K562 treated with DMSO at 1 percent for 48 hours (cell line): ENCODE measurements around the gene APCS. TPM values are rescaled to one million over a fixed set of nuclear protein-coding genes. Genes with fewer than 3 reads are reported as not detected.

Experiments used
- total RNA-seq: library from RNA; unstranded; fragments of 300-600 nt; gene quantifications from 2 replicates; pipeline ENCODE4 v1.2.3, GENCODE V29; 2022; ENCODE audit warnings: low replicate concordance; ENCODE audit errors: extremely low read depth

APCS gene
- total RNA-seq: not detected in 2 replicates

GRCh38 chr1:159587461-159587951 lies at the start of gene APCS:
APCS (plus strand) TSS chr1:159587826; CDS start chr1:159587922, 96 bp downstream.

Other genes starting within 250 kb of the APCS start
- not detected in 2 replicates for gene OR10J4, start 155.6 kb upstream of the APCS start, total RNA-seq
- gene OR10J1, start 148.1 kb upstream of the APCS start, total RNA-seq: not detected in 2 replicates
- gene OR10J5, start 51.8 kb upstream of the APCS start, total RNA-seq: not detected in 2 replicates
- gene CRP, start 126.8 kb downstream of the APCS start, total RNA-seq: not detected in 2 replicates
- gene DUSP23, start 193.1 kb downstream of the APCS start, total RNA-seq: not detected in 2 replicates
- gene FCRL6, start 214.5 kb downstream of the APCS start, total RNA-seq: not detected in 2 replicates
- not detected in 2 replicates for gene SLAMF8, start 239.0 kb downstream of the APCS start, total RNA-seq